GM21619 (cell line): ENCODE results near the gene NTM.

Experiments
- ATAC-seq: cut with Tn5 transposase; IDR thresholded peaks from one replicate; pipeline ENCODE4 v1.9.1; 2021; ENCODE audit not compliant: unreplicated experiment

NTM gene

DNA sequence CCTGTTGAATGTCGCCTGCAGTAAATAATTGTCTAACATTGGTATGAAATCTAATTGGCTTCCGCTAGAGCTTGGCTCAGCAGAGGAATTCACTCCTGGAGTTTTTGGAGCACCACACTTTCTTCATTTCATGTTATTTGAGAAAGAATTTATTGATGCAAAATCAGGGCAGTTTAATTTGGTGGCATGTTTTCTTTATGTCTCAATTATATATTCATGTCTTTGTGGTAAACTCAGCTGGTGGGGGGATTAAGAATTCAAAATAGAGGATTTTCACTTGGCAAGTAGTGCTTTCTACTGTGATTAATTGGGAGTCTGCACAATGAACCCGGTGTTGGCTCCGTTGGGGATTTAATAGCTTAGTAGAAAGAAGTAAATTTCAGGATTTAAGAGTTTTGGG is 784.4 kb downstream of the NTM start:
- no peak for ATAC-seq

DNA sequence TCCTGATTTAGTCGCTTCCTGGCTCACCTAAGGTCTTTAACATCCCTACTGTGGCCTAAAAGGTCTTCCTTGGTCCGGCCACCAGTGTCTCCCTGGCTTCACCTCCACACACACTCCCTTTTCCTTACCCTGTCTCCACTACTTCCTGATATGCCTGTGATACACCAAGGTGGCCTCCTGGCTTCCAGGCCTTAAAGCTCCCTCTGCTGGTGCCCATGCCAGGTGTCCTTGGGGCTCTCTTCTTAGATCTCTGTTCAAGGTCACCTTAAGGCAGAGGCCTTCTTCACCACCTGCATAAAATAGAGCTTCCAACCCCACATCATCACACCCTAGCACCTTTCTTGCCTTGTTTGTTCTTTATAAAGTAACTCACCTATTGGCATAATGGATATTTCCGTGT is 787.7 kb downstream of the NTM start:
- no peak for ATAC-seq

GRCh38 chr11:132158696-132159095 is 788.3 kb downstream of the NTM start:
- no peak for ATAC-seq

- no peak for ATAC-seq
Observed at GRCh38 chr11:132161403-132162078, 791.1 kb downstream of the NTM start.

GRCh38 chr11:132168344-132168981 is 798.0 kb downstream of the NTM start:
- ATAC-seq = no peak

DNA sequence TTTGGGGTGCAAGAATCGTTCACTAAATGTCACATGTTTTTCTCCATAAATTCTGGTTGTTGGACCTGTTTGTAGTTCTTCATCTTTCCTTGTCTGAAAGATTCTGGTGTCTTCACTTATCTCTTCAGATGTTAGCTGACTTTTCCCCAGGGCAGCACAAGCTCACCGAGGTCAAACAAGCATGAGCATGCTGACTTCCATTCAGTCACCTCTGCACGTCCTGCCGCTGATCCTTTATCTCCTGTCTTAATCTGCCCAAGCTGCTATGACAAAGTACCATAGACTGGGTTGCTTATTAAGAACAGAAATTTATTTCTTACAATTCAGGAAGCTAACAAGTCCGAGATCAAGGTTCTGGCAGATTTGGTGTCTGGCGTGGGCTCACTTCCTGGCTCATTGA is 800.6 kb downstream of the NTM start:
- no peak for ATAC-seq

DNA sequence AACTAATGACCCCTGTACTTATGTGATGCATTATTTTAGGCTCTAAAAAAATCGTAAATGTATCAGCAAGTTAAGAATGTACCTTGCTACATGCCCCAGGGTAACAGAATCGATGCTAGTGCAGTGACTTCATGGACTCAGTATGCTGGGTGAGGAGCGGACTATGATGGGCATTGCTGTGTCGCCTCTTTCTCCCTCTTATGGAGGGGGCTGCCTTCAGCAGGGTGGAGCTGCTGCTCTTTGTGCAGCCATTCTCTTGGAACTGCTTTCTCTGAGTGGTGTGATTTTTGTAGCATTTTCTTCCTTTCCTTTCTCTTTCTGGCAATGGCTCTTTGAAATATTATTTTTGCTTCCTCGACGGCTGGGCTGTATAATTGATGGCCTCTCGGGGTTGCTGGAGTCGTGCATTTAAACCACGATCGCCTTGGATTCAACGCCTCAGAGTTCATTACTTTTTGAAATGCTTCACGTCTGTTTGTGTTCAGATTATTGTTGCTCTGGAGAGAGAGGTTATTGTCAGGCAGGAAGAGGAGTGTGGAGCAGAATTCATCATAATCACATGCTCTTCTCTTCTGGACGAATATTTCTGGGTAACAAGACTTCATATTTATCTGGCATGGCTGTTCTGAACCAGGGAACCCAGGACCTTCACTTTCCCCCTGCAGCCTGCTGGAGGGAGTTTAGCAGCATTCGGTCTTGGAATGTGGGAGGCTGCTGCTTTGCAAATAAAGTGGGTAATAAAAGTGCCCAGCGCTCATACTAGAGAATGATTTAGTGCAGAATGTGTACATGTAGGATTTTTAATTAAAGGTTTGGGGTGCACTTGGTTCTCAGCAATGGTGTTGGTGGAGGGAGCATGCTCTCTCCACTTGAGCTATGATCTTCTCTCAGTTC is 804.2 kb downstream of the NTM start:
- ATAC-seq = no peak

GRCh38 chr11:132177106-132177505 is 806.7 kb downstream of the NTM start:
- ATAC-seq = no peak

GRCh38 chr11:132184079-132184478 is 813.7 kb downstream of the NTM start:
- ATAC-seq = no peak

GRCh38 chr11:132185726-132186592 is 815.5 kb downstream of the NTM start:
- ATAC-seq = no peak

- no peak for ATAC-seq
Observed at GRCh38 chr11:132186699-132187098, 816.3 kb downstream of the NTM start.

GRCh38 chr11:132187386-132187785 is 817.0 kb downstream of the NTM start:
- no peak for ATAC-seq

DNA sequence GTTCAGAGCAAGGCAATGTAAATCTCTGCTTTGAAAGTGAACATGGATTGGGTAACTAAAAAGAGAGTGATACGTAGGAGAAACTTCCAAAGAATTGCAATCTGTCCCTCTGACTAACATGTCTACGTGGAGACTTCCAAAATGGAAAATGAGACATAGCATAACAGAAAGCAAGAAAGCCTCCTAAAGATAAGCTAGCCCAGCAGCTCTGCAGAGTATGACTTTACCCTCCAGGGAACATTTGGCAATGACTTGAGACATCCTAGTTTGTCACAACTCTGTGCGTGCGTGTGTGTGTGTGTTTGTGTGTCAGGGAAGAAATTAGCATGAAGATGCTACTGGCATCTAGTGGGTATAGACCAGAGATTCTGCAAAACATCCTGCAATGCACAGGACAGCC is 817.4 kb downstream of the NTM start:
- ATAC-seq = no peak

DNA sequence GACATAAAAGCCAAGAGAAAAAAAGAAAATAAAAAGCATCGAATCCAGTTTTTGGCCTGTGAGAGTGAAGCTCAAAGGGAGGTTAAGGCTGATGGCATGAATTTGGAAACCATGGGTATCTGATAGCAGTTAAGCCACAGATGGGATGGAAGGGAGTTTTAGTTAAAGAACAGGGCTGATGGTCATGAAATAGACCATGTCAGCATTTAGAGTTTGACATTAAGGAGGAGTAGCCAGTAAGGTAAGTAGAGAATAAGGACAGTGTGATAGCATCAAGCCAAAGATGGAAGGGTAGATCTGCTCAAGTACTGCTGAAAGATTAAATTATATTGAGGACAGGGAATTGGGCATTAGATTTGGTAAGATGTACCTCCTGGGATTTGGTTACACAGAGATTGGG is 826.5 kb downstream of the NTM start:
- no peak for ATAC-seq

DNA sequence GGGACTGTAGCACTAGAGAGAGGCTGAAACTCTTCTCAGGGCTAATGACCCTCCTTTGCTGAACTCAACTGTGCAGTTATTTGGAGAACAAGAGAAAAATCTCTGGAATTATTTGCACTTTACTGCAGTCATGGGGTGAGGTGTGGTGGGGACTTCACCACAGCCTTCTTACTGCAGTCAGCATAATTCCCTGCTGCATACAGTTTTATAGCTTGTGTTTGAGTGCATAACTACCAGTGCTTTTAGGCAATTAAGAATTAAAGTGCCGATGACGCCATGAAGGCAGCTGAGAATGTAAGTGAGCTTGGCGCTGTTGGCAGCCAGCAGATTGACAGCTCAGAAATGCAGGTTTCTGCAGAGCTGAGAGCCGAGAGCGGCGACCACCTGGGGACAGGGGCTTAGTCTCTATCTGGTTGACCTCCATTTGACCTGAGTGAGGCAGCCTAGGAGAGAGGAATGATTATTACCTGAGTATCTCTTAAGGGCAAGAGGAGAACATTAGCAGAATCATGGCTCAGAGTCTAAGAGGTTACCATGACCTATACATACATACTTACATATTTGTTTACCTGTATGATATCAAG is 830.0 kb downstream of the NTM start:
- no peak for ATAC-seq

DNA sequence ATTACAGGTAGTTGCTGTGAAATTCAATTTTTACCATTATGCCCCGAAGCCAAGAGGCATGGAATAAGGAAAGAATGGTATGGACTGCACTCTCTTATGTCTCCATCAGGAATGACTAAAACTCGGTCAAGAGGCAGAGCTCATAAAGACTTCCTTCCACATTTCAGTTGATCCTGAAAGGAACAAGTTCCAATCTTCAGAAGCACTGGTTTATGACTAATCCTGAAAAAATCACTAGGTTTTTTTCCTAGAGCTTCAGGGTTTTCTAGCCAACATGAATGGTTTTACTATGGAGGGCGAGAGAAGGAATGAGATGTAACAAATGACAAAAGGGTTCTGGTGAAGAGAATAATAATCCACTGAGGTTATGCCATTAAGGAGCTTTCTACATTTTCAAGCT is 832.2 kb downstream of the NTM start:
- ATAC-seq = no peak

DNA sequence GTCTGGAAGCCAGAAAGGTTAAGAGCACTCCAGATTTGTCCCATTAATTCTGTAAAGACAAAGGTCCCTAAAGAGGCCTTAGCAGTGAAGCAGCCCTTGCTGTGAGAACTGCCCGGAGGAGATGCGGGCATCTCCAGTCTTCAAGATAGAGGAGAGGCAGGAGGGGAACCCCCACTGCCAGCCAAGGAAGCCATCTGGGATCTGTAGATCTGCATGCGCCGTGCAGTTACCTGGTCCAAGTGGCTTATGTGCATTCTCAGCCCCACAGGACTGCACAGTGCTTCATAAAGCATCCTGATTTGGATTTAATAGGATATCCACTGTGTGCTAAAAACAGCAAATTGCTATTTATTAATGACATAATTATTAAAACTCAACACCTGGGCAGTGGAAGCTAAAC is 834.6 kb downstream of the NTM start:
- ATAC-seq = no peak

DNA sequence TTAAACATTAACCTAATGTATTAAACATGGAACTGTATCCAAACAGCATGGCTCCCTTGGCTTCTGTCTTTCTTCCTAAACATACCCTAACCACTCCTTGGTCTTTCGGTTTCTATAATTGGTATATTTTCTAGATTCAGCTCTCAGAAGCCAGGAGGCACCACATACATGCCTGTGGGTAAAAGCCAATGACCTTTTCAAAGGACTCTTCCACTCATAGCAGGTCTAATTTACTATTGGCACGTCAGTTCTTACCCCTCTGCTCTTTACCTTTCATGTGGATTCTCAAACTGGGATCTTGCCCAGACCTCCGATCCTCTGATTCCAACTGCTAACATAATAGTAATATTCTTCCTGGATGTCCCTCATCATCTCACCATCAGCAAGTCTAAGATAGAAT is 835.1 kb downstream of the NTM start:
- ATAC-seq = no peak

GRCh38 chr11:132206993-132207392 is 836.6 kb downstream of the NTM start:
- no peak for ATAC-seq

GRCh38 chr11:132208477-132209055 is 838.2 kb downstream of the NTM start:
- no peak for ATAC-seq
